Measurements from ENCODE around the gene CCDC196.

DNA sequence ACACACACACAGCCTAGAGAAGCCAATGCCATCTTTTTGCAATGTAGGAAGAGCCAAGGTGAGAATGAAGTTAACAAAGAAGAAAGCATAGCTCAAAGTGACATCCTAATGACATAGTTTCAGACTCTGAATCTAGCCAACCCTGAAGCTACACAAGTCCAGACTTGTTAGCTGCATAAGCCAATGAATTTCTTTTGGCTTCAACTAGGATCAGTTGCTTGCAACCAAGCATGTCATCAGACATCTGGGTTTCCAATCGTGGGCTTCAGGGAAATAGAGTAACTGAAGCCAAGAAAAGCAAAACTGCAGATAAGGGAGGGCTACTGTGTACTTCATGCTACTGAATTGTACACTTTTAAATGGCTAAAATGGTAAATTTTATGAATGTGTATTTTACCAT, 17.4 kb downstream of the CCDC196 start:
- TF ChIP-seq, protein P1, sequence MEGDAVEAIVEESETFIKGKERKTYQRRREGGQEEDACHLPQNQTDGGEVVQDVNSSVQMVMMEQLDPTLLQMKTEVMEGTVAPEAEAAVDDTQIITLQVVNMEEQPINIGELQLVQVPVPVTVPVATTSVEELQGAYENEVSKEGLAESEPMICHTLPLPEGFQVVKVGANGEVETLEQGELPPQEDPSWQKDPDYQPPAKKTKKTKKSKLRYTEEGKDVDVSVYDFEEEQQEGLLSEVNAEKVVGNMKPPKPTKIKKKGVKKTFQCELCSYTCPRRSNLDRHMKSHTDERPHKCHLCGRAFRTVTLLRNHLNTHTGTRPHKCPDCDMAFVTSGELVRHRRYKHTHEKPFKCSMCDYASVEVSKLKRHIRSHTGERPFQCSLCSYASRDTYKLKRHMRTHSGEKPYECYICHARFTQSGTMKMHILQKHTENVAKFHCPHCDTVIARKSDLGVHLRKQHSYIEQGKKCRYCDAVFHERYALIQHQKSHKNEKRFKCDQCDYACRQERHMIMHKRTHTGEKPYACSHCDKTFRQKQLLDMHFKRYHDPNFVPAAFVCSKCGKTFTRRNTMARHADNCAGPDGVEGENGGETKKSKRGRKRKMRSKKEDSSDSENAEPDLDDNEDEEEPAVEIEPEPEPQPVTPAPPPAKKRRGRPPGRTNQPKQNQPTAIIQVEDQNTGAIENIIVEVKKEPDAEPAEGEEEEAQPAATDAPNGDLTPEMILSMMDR (IDR thresholded peaks at IDR 0.05) = no peak
- TF ChIP-seq POLR2AphosphoS5 (IDR thresholded peaks at IDR 0.05) (no peak), POLR2A (IDR thresholded peaks at IDR 0.05) (no peak), EP300 (IDR thresholded peaks at IDR 0.05; ENCODE audit: low read depth) (no peak)
